H9 (cell line): Measurements from ENCODE around the gene MYRF. TPM values are rescaled to one million over a fixed set of nuclear protein-coding genes. Genes with fewer than 3 reads are reported as not detected.

Experiments used
- DNase-seq: peaks from one replicate; pipeline ENCODE4 v3.0.0-alpha.2; 2017
- H2AFZ ChIP-seq: one replicate; pipeline ENCODE4 v1.6.1; 2013; ENCODE audit warnings: mild to moderate bottlenecking, low read length, control low read depth, moderate library complexity
- H2AK5ac ChIP-seq: 2 replicates; pipeline ENCODE4 v1.6.1; 2013; ENCODE audit warnings: low read length, control low read depth, mixed read lengths; ENCODE audit not compliant: insufficient read length
- H2BK120ac ChIP-seq: one replicate; pipeline ENCODE4 v1.6.1; 2013; ENCODE audit warnings: low read depth, mild to moderate bottlenecking, low read length, control low read depth, inconsistent platforms; ENCODE audit not compliant: poor library complexity, severe bottlenecking
- H2BK12ac ChIP-seq: 2 replicates; pipeline ENCODE4 v1.6.1; 2013; ENCODE audit warnings: low read length, control low read depth, mixed read lengths, low read depth; ENCODE audit not compliant: insufficient read length
- H2BK15ac ChIP-seq: 2 replicates; pipeline ENCODE4 v1.6.1; 2013; ENCODE audit warnings: low read depth, low read length, control low read depth
- H2BK20ac ChIP-seq: one replicate; pipeline ENCODE4 v1.6.1; 2013; ENCODE audit warnings: low read depth, mild to moderate bottlenecking, low read length, control low read depth, inconsistent platforms; ENCODE audit not compliant: poor library complexity, severe bottlenecking
- H2BK5ac ChIP-seq: 2 replicates; pipeline ENCODE4 v1.6.1; 2013; ENCODE audit warnings: low read length, control low read depth, mixed read lengths; ENCODE audit not compliant: insufficient read length
- H3K14ac ChIP-seq: 2 replicates; pipeline ENCODE4 v1.6.1; 2013; ENCODE audit warnings: low read length, control low read depth; ENCODE audit not compliant: insufficient read depth
- H3K18ac ChIP-seq: 2 replicates; pipeline ENCODE4 v1.6.1; 2013; ENCODE audit warnings: low read depth, mild to moderate bottlenecking, mixed read lengths, low read length, control low read depth; ENCODE audit not compliant: insufficient read length
- H3K23ac ChIP-seq: 2 replicates; pipeline ENCODE4 v1.6.1; 2013; ENCODE audit warnings: low read length, control low read depth, mixed read lengths, low read depth; ENCODE audit not compliant: insufficient read length
- H3K23me2 ChIP-seq: 2 replicates; pipeline ENCODE4 v1.6.1; 2013; ENCODE audit warnings: low read depth, mild to moderate bottlenecking, mixed read lengths, low read length, control low read depth; ENCODE audit not compliant: insufficient read length, poor library complexity, severe bottlenecking
- H3K27ac ChIP-seq: 2 replicates; pipeline ENCODE4 v1.5.1; 2013; ENCODE audit warnings: low read length, control low read depth, mixed read lengths, low read depth; ENCODE audit not compliant: insufficient read length
- H3K27me3 ChIP-seq: 2 replicates; pipeline ENCODE4 v1.6.1; 2013; ENCODE audit warnings: low read length, control low read depth, inconsistent platforms; ENCODE audit not compliant: insufficient read depth
- H3K4ac ChIP-seq: 2 replicates; pipeline ENCODE4 v1.6.1; 2013; ENCODE audit warnings: low read depth, mild to moderate bottlenecking, control low read depth, inconsistent platforms, low read length, moderate library complexity
- H3K4me1 ChIP-seq: 2 replicates; pipeline ENCODE4 v1.6.1; 2013; ENCODE audit warnings: low read length, control low read depth, inconsistent platforms; ENCODE audit not compliant: insufficient read depth
- H3K4me2 ChIP-seq: 2 replicates; pipeline ENCODE4 v1.6.1; 2013; ENCODE audit warnings: low read length, control low read depth, mixed read lengths; ENCODE audit not compliant: insufficient read length, insufficient read depth
- H3K56ac ChIP-seq: 2 replicates; pipeline ENCODE4 v1.6.1; 2013; ENCODE audit warnings: low read depth, mild to moderate bottlenecking, mixed read lengths, low read length, control low read depth; ENCODE audit not compliant: insufficient read length
- H3K79me1 ChIP-seq: 2 replicates; pipeline ENCODE4 v1.6.1; 2013; ENCODE audit warnings: low read depth, mild to moderate bottlenecking, moderate library complexity, low read length, control low read depth, inconsistent platforms; ENCODE audit not compliant: insufficient read depth, poor library complexity, severe bottlenecking
- H3K79me2 ChIP-seq: 2 replicates; pipeline ENCODE4 v1.6.1; 2013; ENCODE audit warnings: low read length, control low read depth, inconsistent platforms; ENCODE audit not compliant: insufficient read depth
- H3K9ac ChIP-seq: 2 replicates; pipeline ENCODE4 v1.6.1; 2013; ENCODE audit warnings: low read length, control low read depth, mixed read lengths; ENCODE audit not compliant: insufficient read length; ENCODE audit errors: extremely low read depth
- H3K9me3 ChIP-seq: one replicate; pipeline ENCODE4 v1.6.1; 2013; ENCODE audit warnings: low read depth, low read length, inconsistent platforms; ENCODE audit not compliant: control insufficient read depth
- H3T11ph ChIP-seq: one replicate; pipeline ENCODE4 v1.6.1; 2013; ENCODE audit warnings: mild to moderate bottlenecking, low read length, control low read depth, inconsistent platforms
- H4K20me1 ChIP-seq: one replicate; pipeline ENCODE4 v1.6.1; 2013; ENCODE audit not compliant: control insufficient read depth, insufficient read length, insufficient read depth
- H4K5ac ChIP-seq: 2 replicates; pipeline ENCODE4 v1.6.1; 2013; ENCODE audit warnings: low read depth, mild to moderate bottlenecking, mixed read lengths, low read length, control low read depth; ENCODE audit not compliant: insufficient read length
- H4K8ac ChIP-seq: replicated peaks from 2 replicates; pipeline ENCODE4 v1.6.1; 2013; ENCODE audit warnings: low read length, control low read depth, mixed read lengths, low read depth; ENCODE audit not compliant: insufficient read length
- H4K91ac ChIP-seq: 2 replicates; pipeline ENCODE4 v1.6.1; 2013; ENCODE audit warnings: low read depth, mild to moderate bottlenecking, moderate library complexity, mixed read lengths, low read length, control low read depth; ENCODE audit not compliant: insufficient read length
- H3K27ac Mint-ChIP-seq, 3 experiments: 2 replicates in 2 of 3; 3 replicates in 1 of 3; pipeline ENCODE4 v1.8.0; 2020 to 2021; ENCODE audit warnings: mixed read lengths in 3 of 3, mild to moderate bottlenecking in 1 of 3, moderate library complexity in 1 of 3
- H3K27me3 Mint-ChIP-seq: 2 replicates; pipeline ENCODE4 v1.8.0; 2021; ENCODE audit warnings: low read depth, mild to moderate bottlenecking, moderate library complexity, mixed read lengths
- H3K36me3 Mint-ChIP-seq, 3 experiments: 2 replicates in 2 of 3; 3 replicates in 1 of 3; pipeline ENCODE4 v1.8.0; 2020 to 2021; ENCODE audit warnings: low read depth in 3 of 3, mixed read lengths in 3 of 3; ENCODE audit not compliant: insufficient read depth in 1 of 3
- H3K4me1 Mint-ChIP-seq, 2 experiments: 2 replicates each; pipeline ENCODE4 v1.8.0; 2020; ENCODE audit warnings: mixed read lengths in 2 of 2
- H3K4me3 Mint-ChIP-seq, 2 experiments: 2 replicates in 1 of 2; 3 replicates in 1 of 2; pipeline ENCODE4 v1.8.0; 2020 to 2021; ENCODE audit warnings: mild to moderate bottlenecking in 2 of 2, mixed read lengths in 2 of 2, moderate library complexity in 1 of 2
- H3K9me3 Mint-ChIP-seq, 2 experiments: 2 replicates in 1 of 2; 3 replicates in 1 of 2; pipeline ENCODE4 v1.8.0; 2020; ENCODE audit warnings: mild to moderate bottlenecking in 2 of 2, mixed read lengths in 2 of 2, moderate library complexity in 1 of 2
- WGBS: extraction: QIAGEN DNeasy Blood & Tissue Kit; methylation state at CpG from one replicate; pipeline ENCODE4 v1.1.7; 2013; ENCODE audit warnings: missing lambda C conversion rate, low lambda C conversion rate, mixed read lengths; ENCODE audit not compliant: insufficient read length; ENCODE audit errors: extremely low coverage; 5-methylcytosine and 5-hydroxymethylcytosine counted together
- total RNA-seq: library from RNA; stranded (reverse); gene quantifications from 2 replicates; pipeline ENCODE4 v1.2.1, GENCODE V29; 2021
- TF ChIP-seq, protein P1 (sequence below): fragments of 200-600 bp; sonication (generic); conservative IDR thresholded peaks from 3 replicates; pipeline ENCODE4 v1.8.0; 2021; ENCODE audit warnings: antibody characterized with exemption, mild to moderate bottlenecking

The MYRF gene
- total RNA-seq, 1 experiment from 2014 or later = 13.9 TPM

DNA sequence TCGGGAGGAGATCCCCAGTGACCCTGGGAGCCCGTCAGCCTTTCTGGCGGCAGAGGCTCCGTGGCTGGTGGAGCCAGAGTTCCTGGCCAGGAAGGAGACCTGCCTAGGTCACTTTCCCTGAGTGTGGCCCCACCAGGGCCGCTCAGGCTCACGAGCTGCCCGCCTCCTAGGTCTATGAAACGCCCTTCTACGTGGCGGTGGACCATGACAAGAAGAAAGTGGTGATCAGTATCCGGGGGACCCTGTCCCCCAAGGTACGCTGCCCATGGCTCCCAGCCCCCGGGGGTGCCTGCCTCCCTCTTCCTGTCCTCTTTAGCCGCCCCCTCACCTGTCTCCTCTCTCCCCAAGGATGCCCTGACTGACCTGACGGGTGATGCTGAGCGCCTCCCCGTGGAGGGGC, 17.0 kb upstream of the MYRF start:
- Histone ChIP-seq H4K91ac (no peak overlapping the region), H3K18ac (no peak overlapping the region), H3K14ac (no peak overlapping the region), H4K5ac (no peak overlapping the region), H3T11ph (no peak overlapping the region), H3K27me3 (no peaks in the 10 kb centered on the region), H2BK12ac (no peak overlapping the region), H3K4ac (no peak overlapping the region), H3K23ac (no peak overlapping the region), H3K79me1 (no peaks in the 10 kb centered on the region), H3K9ac (no peak overlapping the region), H2BK120ac (no peak overlapping the region), H3K4me1 (no peaks in the 10 kb centered on the region), H2BK15ac (no peak overlapping the region), H3K79me2 (no peaks in the 10 kb centered on the region), H2AFZ (no peak overlapping the region), H3K4me2 (no peak overlapping the region), H3K56ac (no peak overlapping the region), H4K8ac (no peak overlapping the region), H3K27ac (no peak overlapping the region), H3K9me3 (no peaks in the 10 kb centered on the region), H2BK20ac (no peak overlapping the region), H4K20me1 (no peaks in the 10 kb centered on the region), H2BK5ac (no peak overlapping the region), H2AK5ac (no peak overlapping the region), H3K23me2 (no peaks in the 10 kb centered on the region)
- H3K9me3 Mint-ChIP-seq = no peaks in the 10 kb centered on the region
- no peak for DNase-seq
- peaks cover 2 to 5% of the 10 kb centered on the region in 2 experiments; a peak in 2 of 4 replicates for H3K4me1 Mint-ChIP-seq
- H3K4me3 Mint-ChIP-seq = no peak overlapping the region
- no CpG with 5 or more reads among the region's 17 CpGs for WGBS
- no peak overlapping the region for H3K27ac Mint-ChIP-seq
- no peaks in the 10 kb centered on the region; the same call in 1 of the 2 replicates for H3K27me3 Mint-ChIP-seq
- TF ChIP-seq, protein P1, sequence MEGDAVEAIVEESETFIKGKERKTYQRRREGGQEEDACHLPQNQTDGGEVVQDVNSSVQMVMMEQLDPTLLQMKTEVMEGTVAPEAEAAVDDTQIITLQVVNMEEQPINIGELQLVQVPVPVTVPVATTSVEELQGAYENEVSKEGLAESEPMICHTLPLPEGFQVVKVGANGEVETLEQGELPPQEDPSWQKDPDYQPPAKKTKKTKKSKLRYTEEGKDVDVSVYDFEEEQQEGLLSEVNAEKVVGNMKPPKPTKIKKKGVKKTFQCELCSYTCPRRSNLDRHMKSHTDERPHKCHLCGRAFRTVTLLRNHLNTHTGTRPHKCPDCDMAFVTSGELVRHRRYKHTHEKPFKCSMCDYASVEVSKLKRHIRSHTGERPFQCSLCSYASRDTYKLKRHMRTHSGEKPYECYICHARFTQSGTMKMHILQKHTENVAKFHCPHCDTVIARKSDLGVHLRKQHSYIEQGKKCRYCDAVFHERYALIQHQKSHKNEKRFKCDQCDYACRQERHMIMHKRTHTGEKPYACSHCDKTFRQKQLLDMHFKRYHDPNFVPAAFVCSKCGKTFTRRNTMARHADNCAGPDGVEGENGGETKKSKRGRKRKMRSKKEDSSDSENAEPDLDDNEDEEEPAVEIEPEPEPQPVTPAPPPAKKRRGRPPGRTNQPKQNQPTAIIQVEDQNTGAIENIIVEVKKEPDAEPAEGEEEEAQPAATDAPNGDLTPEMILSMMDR = no peak
- peaks cover 1 to 21% (median 10%) of the 10 kb centered on the region in 3 experiments; a peak in 5 of 7 replicates for H3K36me3 Mint-ChIP-seq
